ENCODE measurements around the gene C3orf70. TPM values are rescaled to one million over a fixed set of nuclear protein-coding genes. Genes with fewer than 3 reads are reported as not detected.

Gene C3orf70
- total RNA-seq = 1.4 TPM
- long read RNA-seq = 0 reads

GRCh38 chr3:185152410-185153170 lies at the start of gene C3orf70:
Gene C3orf70 (minus strand): TSS chr3:185153060. CDS start chr3:185152823, 237 bp downstream.
- peak; percentile 85 for DNase-seq
- intact Hi-C loops (cut with micrococcal nuclease) = no loop called here
- ATAC-seq = peak; percentile 89

GRCh38 chr3:185200639-185201038 lies 47.8 kb upstream of the C3orf70 start:
- intact Hi-C loops (cut with micrococcal nuclease) = no loop called here
- no peak for DNase-seq
- no peak for ATAC-seq

GRCh38 chr3:185199671-185200070 lies 46.8 kb upstream of the C3orf70 start:
- intact Hi-C loops (cut with micrococcal nuclease) = no loop called here
- no peak for DNase-seq

GRCh38 chr3:185199206-185199605 lies 46.3 kb upstream of the C3orf70 start:
- ATAC-seq (no peak), DNase-seq (no peak)
- intact Hi-C loops (cut with micrococcal nuclease) = no loop called here

More at GRCh38 chr3:185199671-185200070, 46.8 kb upstream of the C3orf70 start:
- ATAC-seq = no peak

GRCh38 chr3:185197068-185197467 lies 44.2 kb upstream of the C3orf70 start:
- intact Hi-C loops (cut with micrococcal nuclease) = no loop called here
- no peak for ATAC-seq

GRCh38 chr3:185195652-185196051 lies 42.8 kb upstream of the C3orf70 start:
- ATAC-seq = no peak

More at GRCh38 chr3:185197068-185197467, 44.2 kb upstream of the C3orf70 start:
- DNase-seq = no peak

GRCh38 chr3:185188816-185189215 lies 36.0 kb upstream of the C3orf70 start:
- intact Hi-C loops (cut with micrococcal nuclease) = no loop called here
- ATAC-seq = no peak

More at GRCh38 chr3:185195652-185196051, 42.8 kb upstream of the C3orf70 start:
- DNase-seq = no peak
- intact Hi-C loops (cut with micrococcal nuclease) = no loop called here

GRCh38 chr3:185187391-185187790 lies 34.5 kb upstream of the C3orf70 start:
- intact Hi-C loops (cut with micrococcal nuclease) = no loop called here
- no peak for DNase-seq
- no peak for ATAC-seq

More at GRCh38 chr3:185188816-185189215, 36.0 kb upstream of the C3orf70 start:
- no peak for DNase-seq

- intact Hi-C loops (cut with micrococcal nuclease) = loop anchor here (10.0 kb wide), 1 partner anchor 302 kb away; no protein-coding TSS in a partner anchor
- DNase-seq (no peak), ATAC-seq (no peak)
Measured at GRCh38 chr3:185176750-185177359, 24.0 kb upstream of the C3orf70 start.

- intact Hi-C loops (cut with micrococcal nuclease) = loop anchor here (10.0 kb wide), 1 partner anchor 301 kb away; no protein-coding TSS in a partner anchor
- DNase-seq = peak; percentile 83
- ATAC-seq = peak; percentile 98
Measured at GRCh38 chr3:185175370-185175987, 22.6 kb upstream of the C3orf70 start.

GRCh38 chr3:185172086-185173049 lies 19.5 kb upstream of the C3orf70 start:
- ATAC-seq (no peak), DNase-seq (no peak)
- intact Hi-C loops (cut with micrococcal nuclease) = loop anchor here (10.0 kb wide), 1 partner anchor 298 kb away; no protein-coding TSS in a partner anchor

GRCh38 chr3:185164428-185165217 lies 11.8 kb upstream of the C3orf70 start:
- intact Hi-C loops (cut with micrococcal nuclease) = no loop called here
- ATAC-seq (no peak), DNase-seq (no peak)

- intact Hi-C loops (cut with micrococcal nuclease) = no loop called here
- ATAC-seq (no peak), DNase-seq (no peak)
Measured at GRCh38 chr3:185162634-185163033, 9.8 kb upstream of the C3orf70 start.

GRCh38 chr3:185161761-185162160 lies 8.9 kb upstream of the C3orf70 start:
- no peak for DNase-seq
- intact Hi-C loops (cut with micrococcal nuclease) = no loop called here
- no peak for ATAC-seq

- no peak for ATAC-seq
- no peak for DNase-seq
- intact Hi-C loops (cut with micrococcal nuclease) = no loop called here
Measured at GRCh38 chr3:185157347-185157746, 4.5 kb upstream of the C3orf70 start.

- intact Hi-C loops (cut with micrococcal nuclease) = no loop called here
- DNase-seq (no peak), ATAC-seq (no peak)
Measured at GRCh38 chr3:185155678-185156077, 2.8 kb upstream of the C3orf70 start.

- ATAC-seq = no peak
- intact Hi-C loops (cut with micrococcal nuclease) = no loop called here
- no peak for DNase-seq
Measured at GRCh38 chr3:185153861-185154629, 1.2 kb upstream of the C3orf70 start.

Measured in left ventricle myocardium superior (tissue), 1 donor.